Testis (tissue), 2 donors: Measurements from ENCODE around the gene HNRNPA0.

Experiments used
- POLR2A ChIP-seq: fragments of 450-650 bp; IDR thresholded peaks from one replicate; pipeline ENCODE4 v1.6.1; 2017; ENCODE audit warnings: antibody characterized with exemption, mild to moderate bottlenecking, moderate library complexity
- TF ChIP-seq, protein P1 (sequence below), 3 experiments: fragments of 450-650 bp in 2 of 3; fragments of 200-600 bp in 1 of 3; sonication (generic) in 1 of 3; IDR thresholded peaks; one replicate each; pipeline ENCODE4 v1.5.1; 2016 to 2019; ENCODE audit warnings: antibody characterized with exemption in 3 of 3, mild to moderate bottlenecking in 2 of 3, moderate library complexity in 1 of 3

DNA sequence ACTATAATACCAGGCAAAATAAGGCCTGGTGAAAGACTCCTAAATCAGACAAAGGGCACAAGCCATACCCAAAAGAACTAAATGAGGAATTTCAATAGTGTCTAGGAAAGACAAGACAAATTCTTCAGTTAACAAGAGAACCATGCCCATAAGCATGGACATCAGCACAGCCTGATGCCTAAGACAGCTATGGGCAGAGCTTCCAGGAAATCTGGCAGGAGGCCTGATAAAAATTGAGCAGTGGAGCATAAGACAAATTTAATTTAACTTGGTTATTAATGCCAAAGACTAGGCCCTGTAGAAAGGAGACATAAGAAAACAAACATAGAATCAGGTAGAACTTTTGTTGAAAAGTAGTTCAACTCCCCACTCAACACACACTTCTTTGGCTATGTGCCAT, 35.6 kb downstream of the HNRNPA0 start:
- no peak for TF ChIP-seq POLR2A
- TF ChIP-seq, protein P1, sequence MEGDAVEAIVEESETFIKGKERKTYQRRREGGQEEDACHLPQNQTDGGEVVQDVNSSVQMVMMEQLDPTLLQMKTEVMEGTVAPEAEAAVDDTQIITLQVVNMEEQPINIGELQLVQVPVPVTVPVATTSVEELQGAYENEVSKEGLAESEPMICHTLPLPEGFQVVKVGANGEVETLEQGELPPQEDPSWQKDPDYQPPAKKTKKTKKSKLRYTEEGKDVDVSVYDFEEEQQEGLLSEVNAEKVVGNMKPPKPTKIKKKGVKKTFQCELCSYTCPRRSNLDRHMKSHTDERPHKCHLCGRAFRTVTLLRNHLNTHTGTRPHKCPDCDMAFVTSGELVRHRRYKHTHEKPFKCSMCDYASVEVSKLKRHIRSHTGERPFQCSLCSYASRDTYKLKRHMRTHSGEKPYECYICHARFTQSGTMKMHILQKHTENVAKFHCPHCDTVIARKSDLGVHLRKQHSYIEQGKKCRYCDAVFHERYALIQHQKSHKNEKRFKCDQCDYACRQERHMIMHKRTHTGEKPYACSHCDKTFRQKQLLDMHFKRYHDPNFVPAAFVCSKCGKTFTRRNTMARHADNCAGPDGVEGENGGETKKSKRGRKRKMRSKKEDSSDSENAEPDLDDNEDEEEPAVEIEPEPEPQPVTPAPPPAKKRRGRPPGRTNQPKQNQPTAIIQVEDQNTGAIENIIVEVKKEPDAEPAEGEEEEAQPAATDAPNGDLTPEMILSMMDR (IDR thresholded peaks at IDR 0.05), result no peak
